Activated CD4-positive, alpha-beta T cell treated with anti-CD3 and anti-CD28 coated beads, Interleukin-2, amount 50 U/mL, for 48 hours (primary cell): ENCODE measurements around the gene INPP5B.

Source experiments
- DNase-seq, 2 experiments: peaks; one replicate each; pipeline ENCODE4 v3.0.0-alpha.2; 2020

INPP5B gene

DNA sequence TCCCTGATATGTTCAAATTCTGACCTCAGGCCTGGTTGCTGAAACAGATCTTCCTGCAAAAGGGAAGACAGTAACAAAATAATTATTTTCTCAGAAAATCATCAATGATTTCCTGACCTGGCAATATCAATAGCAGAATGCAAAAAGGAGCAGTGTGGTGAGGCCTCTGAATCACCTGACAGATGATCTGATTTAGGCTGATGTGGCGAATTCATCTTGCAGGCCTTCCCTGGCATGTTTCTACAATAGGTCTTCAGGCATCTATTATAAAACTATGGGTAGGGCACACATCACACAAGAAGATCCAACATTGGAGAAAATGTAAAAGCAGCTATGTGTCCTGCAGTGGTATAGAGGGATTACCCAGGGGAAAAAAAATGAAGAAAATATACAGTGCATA is 80.4 kb downstream of the INPP5B start:
- no peak for DNase-seq

DNA sequence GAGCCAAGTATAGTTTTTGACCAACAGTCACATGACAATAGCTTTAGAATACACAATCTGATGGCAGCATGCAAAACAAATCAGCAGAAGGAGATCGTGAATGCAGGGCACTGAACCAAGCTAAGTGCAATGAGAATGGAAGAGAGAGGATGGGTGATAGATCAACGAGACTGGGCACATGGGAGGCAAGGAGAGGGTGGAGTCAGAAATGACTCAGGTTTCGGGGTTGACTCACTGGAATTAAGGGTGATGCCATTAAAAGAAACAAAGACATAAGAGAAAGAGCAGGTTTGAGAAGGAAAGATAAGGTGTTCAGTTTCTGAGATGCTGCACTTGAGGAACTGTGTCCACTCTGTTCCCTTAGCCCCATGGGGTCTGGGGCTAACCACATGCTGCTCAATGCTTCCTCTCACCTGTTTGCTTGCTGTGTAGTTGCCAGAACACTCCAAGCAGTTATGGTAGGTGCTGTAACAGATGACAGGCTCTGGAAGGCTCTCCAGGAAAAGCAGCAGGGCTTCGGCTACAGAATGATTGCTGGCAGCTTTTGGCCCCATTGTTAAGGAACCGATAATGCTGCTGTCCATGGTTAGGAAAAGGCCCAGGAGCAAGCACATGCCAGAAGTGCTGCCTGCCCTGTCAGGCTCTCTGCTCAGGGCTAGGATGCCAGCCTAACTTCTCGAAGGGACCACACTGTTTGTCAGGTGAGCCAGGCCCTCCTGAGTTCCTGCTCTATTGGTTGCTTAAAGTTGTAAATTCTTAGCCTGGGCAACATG is 81.3 kb downstream of the INPP5B start:
- DNase-seq, result peak; percentile 33 to 57

DNA sequence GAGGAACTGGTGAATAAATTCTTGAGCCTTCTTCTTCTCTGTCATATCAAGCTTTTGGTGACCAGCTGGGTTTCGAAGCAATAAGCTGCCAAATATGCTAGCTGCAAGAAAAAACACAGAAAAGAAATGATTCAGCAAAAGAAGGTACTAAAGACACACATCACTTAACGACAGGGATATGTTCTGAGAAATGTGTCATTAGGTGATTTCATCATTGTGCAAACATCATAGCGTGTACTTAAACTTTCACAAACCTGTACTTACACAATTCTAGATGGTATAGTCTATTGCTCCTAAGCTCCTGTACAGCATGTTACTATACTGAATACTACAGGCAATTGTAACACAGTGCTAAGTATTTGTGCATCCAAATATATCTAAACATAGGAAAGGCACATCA is 84.5 kb downstream of the INPP5B start:
- no peak for DNase-seq

DNA sequence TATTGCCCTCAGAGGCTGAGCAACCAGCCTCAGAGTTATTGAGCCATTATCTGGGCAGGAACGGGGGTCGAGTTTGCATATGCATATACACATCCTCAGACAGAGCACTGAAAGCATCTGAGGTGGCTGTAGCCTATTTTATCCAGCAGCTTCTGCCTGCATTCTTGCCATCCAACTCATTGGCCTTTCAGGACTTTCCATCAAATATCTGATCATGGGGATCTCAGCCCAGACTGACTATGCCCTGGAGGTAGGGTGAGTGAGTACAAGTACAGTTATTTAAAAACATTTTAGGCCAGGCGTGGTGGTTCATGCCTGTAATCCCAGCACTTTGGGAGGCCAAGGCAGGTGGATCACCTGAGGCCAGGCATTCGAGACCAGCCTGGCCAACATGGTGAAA is 85.7 kb downstream of the INPP5B start:
- no peak for DNase-seq

DNA sequence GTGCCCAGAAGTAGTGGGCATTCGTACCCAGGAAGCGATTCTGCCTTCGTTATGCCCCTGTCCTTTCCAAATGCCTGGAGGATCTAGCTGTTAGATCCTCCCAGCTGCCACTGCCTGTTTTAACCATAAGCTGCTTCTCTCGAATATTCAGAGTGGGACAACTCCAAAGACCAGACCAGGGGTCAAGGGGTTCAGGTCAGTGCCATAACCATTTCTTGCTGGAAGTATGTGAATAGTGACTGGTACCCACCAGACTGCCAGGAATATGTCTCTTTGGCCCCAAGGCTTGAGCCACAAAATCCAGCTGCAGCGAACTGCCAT is 86.5 kb downstream of the INPP5B start:
- no peak for DNase-seq

DNA sequence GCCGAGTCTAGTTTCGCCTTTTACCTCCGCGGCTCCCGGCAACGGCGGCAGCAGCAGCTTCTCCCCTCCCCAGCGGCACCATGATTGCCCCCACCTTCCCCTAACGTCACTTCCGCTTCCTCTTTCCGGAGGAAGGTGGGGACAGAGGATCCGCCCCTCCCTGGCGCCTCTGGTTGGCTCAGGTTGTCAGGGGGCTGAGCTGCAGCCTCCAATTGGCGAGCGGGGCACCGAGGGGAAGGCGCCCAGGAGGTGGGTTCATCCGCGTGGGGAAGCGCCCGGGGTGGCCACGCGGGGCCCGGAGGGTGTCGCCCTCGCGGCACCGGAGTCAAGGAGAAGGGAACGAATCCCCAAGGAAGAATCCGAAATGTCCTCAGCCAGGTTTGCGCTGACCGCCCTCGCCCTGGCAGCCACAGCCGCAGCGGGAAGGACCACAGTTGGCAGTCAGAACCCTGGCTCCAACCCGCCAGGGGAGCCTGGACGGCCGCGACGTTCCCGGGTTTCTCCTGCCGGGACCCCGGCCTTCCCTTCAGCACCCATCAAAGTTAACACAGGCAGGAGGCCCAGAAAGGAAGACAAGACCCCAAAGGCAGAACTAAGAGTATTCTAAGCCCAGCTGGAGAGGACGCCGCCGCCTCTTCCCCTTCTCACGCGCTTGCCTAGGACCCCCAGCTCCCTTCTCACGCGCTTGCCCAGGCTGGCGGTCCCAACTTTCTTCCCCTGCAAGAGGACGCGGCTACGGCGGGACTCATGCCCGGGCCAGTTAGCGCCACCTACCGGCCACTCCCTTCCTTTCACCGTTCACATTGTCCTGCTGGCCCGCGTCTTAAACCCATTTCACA is 87.1 kb downstream of the INPP5B start, which contains the start of gene MTF1:
MTF1 (minus strand) TSS at position 86 of the 839 bp plus-strand sequence. CDS start 1,934 bp downstream, outside the sequence.
- DNase-seq, result peak; percentile 96 to 97

DNA sequence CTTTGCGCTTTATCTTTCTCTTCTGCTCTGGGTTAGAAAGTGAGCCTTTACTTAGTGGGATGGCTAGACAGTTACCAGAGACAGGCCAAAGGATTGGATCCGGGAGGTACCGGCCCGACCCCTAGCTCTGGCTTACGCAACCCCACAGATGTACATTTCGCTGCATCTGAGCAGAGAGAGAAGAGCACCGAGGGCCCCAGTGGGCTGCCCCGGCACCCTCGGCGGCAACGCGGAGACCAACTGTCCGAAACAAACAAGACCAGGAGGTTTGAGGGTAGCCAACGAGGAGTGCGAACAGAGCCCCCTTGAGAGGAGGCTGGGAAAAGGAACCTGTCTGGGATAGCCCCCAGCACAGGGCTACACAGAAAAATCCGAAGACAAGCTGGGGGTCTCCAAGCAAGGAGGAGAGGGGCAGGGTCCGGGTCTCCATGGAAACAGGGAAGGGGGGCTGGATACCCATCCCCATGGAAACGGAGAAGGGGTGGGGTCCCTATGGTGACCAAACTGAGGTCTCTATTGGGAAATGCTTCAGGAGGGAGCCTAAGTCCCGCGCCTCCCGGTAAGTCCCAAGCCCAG is 87.8 kb downstream of the INPP5B start:
- DNase-seq, result peak in 1 of 2 experiments; percentile 7

DNA sequence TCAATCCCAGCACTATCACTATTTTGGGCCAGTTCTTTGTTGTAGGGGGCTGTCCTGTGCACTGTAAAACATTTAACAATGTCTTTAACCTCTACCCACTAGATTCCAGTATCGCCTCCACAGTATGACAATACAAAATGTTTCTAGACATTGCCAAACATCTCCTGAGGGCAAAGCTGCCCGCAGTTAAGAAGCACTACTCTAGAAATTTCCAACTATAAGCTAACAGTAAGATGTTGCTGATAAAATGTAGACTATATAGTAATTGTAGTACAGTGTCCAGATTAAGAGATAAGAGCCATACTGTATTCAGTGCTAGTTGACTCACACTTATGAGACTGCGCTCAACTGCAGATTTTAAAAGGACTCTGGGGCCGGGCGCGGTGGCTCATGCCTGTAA is 92.4 kb downstream of the INPP5B start:
- no peak for DNase-seq

DNA sequence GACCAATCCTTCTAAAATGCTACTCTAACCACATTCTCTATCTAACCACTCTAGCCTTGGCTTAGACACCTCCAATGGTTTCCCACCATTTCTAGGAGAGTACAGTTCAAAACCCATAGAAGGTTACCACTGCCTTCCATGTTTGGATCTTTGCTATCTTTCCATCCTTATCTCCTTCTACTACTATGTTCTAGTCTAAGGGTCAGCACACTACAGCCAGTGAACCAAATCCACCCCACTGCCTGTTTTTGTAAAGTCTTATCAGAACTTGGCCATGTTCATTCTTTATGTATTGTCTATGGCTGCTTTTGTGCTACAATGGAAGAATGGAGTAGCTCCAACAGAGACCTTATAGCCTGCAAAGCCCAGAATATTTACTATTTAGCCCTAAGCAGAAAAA is 93.7 kb downstream of the INPP5B start:
- DNase-seq, result no peak

DNA sequence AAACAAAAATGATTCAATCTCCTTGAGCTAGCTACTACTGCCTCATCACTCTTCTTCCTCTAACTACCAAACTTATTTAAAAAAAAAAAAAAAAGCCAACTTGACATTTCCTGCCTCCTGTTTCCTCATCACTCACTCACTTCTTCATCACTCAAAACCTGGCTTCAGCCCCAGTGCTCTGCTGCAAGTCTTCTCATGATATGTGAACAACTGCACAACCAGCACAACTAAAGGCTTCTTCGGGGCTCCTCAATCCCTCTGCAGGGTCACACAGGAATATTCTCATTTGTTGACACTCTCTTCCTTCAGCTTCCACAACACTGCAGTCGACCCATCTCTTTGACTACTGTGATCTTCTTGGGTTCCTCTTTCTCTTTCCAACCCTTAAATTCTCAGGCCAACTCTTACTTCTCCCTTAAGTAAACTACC is 95.1 kb downstream of the INPP5B start:
- no peak for DNase-seq

DNA sequence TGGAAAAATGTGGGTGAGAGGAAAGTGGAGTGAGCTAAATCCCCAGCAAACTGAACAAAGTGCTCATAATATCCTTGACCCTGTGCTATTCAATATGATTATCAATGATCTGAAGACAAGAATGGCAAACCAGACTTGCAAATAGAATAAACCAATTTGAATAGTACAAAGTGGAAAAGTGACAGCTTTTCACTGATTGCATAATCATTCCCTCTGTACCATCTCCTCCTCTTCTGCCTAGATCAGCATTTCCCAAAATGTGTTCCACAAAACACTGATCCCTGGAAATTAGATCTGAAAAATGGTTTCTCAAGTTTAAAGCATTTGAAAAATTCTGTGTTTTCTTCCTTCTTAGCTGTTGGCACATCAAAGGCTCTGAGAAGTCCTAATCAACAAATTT is 95.6 kb downstream of the INPP5B start:
- no peak for DNase-seq

DNA sequence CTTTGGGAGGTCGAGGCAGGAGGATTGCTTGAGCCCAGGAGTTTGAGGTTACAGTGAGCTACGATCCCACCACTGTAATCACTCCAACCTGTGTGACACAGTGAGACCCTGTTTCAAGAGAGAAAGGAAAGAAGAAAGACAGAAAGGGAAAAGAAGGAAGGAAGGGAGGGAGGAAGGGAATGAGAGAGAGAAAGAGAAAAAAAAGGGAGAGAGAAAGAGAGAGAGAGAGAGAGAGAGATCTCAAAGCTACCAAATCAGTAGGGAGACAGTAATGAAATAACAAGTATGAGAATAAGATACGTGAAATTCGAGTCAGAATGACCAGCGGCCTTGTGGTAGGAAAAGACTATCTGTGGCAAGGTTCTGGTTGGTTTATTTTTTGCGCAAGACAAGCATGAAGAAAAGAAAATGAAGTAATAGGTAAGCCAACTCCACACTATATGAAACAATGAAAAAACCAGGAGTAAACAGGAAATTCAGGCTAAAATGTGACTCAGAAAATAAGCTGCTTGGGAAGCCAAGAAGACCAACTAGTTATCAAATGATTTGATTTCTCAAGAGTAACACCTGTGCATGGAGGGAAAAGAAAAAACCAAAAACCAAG is 96.4 kb downstream of the INPP5B start:
- DNase-seq, result no peak

DNA sequence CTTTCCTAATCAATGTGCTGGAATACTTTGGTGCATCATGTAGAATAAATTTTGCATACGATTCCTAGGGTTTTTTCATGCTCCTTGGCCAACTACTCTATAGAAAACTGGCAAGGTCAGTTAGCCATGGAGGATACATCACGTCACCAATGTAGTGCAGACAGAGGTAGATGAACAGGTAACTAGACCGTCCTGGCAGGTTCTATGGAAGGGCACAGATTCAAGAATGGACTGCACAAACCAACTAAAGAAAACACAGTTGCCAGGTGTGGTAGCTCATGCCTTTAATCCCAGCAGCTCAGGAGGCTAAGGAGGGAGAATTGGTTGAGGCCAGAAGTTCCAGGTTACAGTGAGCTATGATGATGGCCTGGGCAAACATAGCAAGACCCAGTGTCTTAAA is 97.4 kb downstream of the INPP5B start:
- no peak for DNase-seq

DNA sequence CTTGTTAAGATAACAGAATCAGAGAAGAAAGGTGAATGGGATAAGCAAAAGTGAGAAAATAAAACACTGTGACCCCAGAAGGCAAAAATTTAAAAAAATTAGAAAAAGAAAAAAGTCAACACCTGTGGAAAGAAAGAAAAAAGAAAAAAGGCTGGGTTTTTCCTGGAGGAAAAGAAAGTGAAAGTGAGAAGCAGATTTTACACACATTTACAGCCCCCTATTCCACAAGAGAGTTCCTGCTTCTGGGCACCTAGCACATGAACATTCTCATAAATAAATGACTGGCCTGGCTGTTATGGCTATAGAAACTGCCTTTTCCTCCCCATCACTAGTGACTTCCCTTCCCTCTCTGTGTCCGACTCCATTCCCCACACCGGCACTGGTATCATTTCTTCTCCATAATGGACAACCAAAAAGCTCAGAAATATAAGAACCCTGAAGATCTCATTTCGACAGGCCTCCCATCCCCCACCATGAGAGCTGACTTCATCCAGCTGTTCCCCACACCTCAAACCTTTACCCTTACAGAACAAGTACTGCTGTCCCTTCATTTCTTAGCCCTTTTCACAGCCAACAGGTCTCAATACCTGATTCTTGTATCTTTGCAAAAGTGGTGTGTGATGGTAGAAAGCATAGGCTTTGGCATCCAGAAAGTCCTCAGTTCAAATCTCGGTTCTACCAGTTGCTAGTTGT is 100.1 kb downstream of the INPP5B start:
- DNase-seq, result no peak

DNA sequence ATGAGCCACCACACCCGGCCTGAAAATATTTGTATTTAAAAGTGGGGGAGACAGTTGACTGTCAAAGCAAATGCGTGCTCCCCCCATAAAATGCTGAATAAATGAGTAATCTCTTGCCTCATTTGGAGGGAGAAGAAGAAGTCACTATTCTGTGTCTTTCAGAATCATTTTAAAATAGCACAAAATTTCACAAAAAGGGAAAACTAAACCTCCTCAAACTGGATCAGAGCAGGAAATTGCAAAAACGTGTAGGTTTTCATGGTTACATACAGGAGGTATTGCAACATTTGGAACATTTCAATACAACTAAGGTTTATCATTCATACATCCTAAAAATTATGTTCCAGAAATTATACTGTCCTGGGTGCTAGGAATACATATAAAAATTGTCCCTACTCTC is 101.1 kb downstream of the INPP5B start:
- DNase-seq, result no peak

DNA sequence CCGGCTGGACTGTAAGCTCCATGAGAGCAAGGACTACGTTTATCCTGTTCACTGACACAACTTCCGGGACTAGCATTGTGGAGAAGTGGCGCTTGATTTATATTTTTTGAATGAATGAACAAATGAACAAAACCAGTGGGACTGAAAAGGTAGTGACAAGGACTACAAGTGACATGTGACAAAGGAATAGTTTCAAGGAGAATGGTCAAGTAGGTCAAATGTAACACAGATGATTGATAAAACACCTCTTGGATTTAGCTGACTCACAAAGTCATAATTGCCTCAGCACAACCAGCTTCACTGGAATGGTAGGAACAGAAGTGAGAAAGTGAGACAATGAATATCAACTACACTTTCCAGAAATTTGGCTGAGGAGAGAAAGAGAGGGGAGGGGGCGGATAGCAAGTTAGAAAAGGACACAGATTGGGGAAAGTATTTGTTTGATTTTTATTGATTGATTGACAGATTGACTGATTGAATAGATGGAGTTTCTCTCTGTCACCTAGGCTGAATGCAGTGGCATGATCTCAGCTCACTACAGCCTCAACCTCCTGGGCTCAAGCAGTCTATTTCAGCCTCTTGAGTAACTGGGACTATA is 101.7 kb downstream of the INPP5B start:
- no peak for DNase-seq

DNA sequence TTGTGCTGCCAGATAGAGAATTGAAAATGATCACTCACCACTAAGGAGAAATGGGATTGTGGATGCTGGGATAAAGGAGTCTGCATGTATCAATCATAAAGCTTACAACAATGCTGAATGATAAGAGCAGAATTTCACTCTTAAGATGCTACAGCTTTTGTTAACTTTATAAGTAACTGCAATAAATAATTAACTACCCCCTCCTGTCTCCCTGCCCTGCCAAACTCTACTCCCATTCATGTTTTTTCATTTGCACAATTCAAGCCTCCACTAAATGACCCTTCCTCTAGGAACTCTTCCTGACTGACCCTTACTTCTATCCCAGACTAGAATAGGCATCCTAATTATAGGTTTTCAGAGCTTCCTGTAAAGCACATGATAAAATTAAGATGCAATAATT is 102.3 kb downstream of the INPP5B start:
- no peak for DNase-seq

DNA sequence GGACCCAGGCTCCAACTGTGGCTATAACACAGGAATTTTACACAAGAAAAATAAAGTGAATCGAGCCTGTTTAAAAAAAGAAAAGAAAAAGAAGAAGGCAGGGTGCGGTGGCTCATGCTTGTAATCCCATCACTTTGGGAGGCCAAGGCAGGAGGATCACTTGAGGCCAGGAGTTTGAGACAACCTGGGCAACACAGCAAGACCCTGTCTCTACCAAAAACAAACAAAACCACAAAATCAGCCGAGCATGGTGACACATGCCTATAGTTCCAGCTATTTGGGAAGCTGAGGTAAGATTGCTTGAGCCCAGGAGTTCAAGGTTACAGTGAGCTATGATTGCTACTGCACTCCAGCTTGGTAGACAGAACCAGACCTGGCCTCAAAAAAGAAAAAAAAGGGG is 105.2 kb downstream of the INPP5B start:
- DNase-seq, result no peak

DNA sequence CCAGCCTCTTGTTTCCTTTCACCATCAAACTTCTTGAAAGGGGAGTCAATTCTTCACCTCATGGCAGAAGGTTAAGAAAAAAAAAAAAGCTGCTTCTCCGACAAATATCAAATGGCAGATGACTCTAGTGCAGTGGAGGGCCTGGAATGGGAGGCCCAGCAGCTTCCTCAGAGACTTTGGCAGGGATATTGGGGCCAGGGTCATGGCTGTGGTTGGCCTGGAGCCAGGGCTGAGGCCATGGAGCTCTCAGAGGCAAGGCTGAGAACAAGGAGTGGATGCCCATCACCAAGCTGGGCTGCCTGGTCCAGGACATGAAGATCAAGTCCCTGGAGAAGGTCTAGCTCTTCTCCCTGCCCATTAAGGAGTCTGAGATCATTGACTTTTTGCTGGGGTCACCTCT is 106.1 kb downstream of the INPP5B start:
- no peak for DNase-seq

DNA sequence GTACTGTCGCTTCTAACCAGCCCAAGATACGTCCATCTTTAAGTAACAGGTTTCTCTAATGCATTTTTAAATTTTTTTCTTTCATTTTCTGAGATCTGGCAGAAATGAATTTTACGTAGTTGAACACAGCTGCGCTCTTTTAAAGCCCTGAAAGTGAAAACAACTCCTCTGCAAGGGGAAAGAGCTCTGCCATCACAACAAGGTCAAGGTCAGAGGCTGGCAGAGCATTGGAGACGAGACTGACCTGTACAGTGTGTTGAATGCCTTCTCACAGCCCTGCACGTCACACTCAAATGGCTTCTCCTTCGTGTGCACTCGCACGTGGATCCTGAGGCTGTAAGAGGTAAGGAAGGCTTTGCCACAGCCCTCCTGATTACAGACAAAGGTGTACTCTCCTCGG is 107.2 kb downstream of the INPP5B start:
- no peak for DNase-seq

DNA sequence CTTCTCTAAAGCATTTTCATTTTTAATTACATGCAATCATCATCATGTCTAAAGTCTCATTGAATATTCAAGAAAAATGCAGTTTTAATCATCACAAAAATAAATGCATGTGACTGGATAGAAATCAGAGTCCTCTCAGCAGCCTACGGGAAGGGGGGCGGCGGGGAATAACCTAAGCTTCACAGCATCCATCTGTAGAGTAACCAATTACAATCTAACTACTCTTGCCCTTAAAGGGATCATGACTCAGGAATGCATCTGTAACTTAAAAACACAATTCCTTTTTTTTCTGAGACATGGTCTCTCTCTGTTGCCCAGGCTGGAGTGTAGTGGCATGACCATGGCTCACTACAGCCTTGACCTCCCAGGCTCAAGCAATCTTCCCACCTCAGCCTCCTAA is 110.1 kb downstream of the INPP5B start:
- no peak for DNase-seq

DNA sequence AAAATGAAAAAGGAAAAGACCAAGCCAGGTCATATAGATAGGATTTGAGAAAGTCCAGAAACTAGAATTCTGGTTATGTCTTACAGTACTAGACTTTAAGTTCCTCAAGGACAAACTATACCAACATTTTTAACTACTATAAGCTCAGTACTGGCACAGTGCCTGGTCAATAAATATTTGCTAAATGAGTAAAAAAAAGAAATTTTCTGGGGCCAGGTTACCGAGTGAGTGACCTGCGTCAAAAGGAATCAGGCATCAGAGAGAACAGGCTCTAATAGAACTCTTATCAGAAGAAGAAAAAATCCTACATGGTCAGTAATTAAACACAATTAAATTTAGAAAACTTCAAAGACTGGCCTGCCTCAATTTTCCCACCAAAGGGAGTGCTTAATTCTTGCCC is 115.0 kb downstream of the INPP5B start:
- DNase-seq, result no peak

DNA sequence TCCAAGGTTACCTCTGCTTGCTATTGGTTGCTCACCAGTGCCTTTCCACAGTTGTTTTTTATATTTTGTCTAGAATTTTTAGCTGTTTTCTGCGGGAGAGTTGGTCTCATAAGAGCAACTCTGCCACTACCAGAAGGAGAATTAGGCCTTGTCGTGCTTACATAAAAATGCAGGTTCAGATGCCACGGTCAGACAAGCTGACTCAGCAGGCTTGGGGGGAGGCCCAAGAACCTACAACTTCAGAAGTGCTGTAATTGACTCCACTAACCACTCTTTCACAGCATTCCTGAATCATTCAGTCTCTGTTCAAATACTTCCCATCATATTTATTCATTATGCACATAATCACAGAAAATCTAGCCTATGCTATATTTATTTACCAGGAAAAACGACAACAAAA is 115.7 kb downstream of the INPP5B start:
- DNase-seq, result no peak
